Fibroblast of skin of right biceps (primary cell): ENCODE results near the gene SLC7A14.

Experiments used
- DNase-seq: peaks from one replicate; pipeline ENCODE4 v3.0.0-alpha.2; 2013

The SLC7A14 gene

GRCh38 chr3:170585937-170586310 lies at the start of gene SLC7A14:
TSS of gene SLC7A14 (minus strand) at chr3:170586075. CDS start at chr3:170526936, 59,139 bp downstream.
- DNase-seq: peak; percentile 35

- DNase-seq: no peak
Measured at GRCh38 chr3:170635385-170635735, 49.5 kb upstream of the SLC7A14 start.

- DNase-seq: no peak
Measured at GRCh38 chr3:170634663-170635384, 48.9 kb upstream of the SLC7A14 start.

DNA sequence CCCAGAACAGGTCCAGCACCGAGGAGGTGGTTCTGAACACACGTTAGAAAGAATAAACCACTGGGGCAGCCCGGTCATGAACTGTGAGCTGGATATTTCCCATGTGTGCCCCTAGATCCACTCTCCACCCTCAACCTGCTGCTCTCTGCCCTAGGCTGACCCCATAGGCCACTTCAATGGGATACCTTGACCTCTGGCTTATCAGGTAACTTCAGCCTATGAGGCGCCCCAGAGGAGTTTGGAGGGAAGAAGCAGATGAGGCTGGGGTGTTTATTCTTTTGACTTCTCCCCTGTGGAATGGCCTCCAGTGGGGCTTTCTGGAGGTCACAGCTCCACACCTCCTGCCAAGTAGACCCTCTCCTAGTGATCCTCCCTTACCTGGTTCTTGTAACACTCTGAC lies 47.7 kb upstream of the SLC7A14 start:
- no peak for DNase-seq

GRCh38 chr3:170632780-170633179 lies 46.9 kb upstream of the SLC7A14 start:
- DNase-seq: peak; percentile 77

DNA sequence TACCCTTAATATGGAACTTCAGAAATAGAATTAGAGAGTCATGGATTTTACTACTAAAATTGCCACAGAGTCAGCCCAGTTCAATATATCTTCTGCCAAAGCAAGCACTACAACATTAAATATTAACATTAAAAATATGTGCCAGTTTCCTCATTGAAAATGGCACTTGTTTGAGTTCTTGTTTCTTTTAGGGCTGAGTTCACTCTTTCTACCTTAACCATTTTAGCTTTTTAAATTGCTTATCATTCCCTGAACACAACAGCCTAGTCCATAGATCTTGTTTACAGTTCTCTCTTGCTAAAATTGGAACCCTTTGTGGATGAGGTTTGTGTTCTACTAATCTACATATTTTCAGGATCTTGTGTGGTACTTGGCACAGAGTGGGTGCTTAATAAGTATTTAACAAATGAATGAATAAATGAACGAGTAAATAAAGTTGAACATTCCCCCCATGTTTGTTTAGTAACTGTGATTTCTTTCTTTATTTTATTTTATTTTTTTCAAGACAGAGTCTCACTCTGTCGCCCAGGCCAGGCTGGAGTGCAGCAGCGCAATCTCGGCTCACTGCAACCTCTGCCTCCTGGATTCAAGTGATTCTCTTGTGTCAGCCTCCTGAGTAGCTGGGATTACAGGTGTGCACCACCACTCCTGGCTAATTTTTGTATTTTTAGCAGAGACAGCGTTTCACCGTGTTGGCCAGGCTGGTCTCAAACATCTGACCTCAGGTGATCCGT lies 46.0 kb upstream of the SLC7A14 start:
- DNase-seq: no peak

GRCh38 chr3:170623524-170623923 lies 37.6 kb upstream of the SLC7A14 start:
- DNase-seq: no peak

- DNase-seq: peak; percentile 96
Measured at GRCh38 chr3:170622369-170623159, 36.7 kb upstream of the SLC7A14 start.

- DNase-seq: no peak
Measured at GRCh38 chr3:170621256-170621655, 35.4 kb upstream of the SLC7A14 start.

DNA sequence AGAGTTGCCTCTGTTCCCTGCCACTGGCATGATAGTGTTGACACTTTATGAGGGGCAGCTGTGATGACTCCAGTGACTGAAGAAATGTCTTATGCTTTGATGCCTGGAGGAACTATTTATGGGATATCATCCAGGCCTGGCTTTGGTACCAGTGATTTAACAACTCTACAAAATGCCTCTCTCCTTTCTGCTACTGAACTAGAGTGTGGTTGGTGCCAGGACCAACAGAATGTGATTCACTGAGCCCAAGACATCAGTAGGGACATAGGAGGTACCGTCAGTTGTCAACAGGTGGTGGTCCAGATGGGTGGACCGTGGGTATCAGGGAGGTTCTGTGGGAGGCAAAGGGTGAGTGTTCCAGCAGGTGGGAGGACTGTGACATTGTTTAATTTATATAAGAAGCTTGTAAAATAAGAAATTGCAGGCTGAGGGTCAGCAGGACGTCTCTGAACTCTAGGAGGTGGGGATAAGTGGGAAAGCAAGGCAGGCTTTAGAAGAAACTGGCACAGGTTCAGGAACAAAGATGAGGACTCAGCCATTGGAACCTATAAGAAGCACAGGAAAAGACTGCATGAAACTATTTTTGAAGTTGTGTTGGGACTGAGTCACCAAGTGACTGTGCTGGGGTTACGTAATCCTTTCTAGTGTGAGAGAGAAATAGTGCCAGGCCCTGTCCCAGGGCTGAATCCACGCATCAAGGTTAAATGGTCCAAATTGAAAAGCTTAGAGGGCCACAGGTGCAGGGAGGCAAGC lies 28.5 kb upstream of the SLC7A14 start:
- DNase-seq: peak; percentile 92

DNA sequence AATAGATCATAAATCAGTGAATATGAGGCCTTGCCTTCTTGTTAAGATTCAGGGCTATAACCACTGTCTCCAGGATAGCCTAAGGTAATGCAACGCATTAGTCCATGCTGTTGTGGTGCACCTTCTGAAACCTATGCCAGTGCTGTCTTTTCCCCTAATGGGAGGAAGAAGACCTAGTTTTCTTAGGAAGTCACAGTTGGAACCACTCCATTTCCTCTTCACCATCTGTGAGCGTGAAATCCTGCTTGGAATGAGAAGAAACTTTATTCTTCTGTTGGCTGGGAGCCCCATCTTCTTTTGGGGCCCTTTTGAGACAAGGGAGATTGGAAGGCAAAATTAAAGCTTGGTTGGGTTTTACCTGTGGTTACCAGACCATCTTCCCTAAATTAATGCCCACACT lies 25.9 kb upstream of the SLC7A14 start:
- no peak for DNase-seq

DNA sequence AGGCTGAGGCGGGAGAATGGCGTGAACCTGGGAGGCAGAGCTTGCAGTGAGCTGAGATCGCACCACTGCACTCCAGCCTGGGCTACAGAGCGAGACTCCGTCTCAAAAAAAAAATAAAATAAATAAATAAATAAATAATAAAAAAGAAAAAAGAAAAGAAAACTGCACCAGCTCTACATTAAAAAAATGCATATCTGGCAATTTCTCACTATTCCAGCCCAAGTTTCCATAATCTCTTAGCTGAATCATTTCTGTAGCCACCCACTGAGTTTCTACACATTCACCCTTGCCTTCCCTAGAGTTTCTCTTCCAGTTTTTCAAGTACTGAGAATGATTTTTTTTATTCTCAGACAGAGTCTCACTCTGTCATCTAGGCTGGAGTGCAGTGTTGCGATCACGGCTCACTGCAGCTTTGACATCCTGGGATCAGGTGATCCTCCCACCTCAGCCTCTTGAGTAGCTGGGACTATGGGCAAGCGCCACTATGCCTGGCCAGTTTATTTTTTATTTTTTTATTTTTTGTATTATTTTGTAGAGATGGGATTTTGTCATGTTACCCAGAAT lies 24.5 kb upstream of the SLC7A14 start:
- no peak for DNase-seq

- DNase-seq: no peak
Measured at GRCh38 chr3:170608475-170608874, 22.6 kb upstream of the SLC7A14 start.

GRCh38 chr3:170606675-170607074 lies 20.8 kb upstream of the SLC7A14 start:
- no peak for DNase-seq

GRCh38 chr3:170605490-170605889 lies 19.6 kb upstream of the SLC7A14 start:
- no peak for DNase-seq

GRCh38 chr3:170603770-170604510 lies 18.1 kb upstream of the SLC7A14 start:
- no peak for DNase-seq

DNA sequence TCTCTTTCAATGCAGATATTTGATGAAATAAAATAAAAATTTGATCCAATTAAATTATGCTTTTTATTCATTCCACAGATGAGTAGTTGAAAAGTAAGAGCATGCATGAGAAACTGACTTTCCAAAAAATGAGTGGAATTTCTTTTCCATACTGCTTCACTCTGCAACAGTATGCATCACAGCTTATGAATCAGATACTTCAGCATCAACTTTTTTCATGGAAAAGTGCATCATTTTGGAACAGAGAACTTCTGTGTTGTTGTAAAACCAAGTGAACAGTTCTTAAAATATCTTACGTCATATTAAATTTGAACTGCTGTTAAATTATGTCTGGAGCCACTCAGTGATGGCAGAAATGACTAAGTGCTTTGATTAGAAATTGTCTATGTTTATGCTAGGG lies 16.7 kb upstream of the SLC7A14 start:
- peak; percentile 42 for DNase-seq

- DNase-seq: no peak
Measured at GRCh38 chr3:170600005-170600624, 14.2 kb upstream of the SLC7A14 start.

DNA sequence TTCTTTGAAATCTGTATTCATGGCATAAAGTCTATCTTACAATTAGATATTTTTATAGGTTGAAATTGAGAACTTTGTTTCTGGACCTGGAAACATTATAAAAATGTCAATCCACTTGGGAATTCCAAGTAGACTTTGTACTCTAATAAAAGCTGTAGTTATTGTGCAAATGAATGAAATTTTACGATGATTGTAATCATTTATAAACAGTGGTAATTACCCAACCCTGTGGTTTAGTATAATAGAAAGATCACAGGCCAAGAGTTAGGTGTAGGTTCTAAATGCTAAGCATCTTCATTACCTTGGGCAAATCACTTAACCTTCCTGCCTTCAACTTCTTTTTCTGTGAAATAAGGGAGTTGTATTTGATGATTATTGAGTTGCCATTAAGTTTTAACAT lies 13.2 kb upstream of the SLC7A14 start:
- no peak for DNase-seq

GRCh38 chr3:170598091-170598502 lies 12.2 kb upstream of the SLC7A14 start:
- no peak for DNase-seq

- no peak for DNase-seq
Measured at GRCh38 chr3:170594528-170594927, 8.7 kb upstream of the SLC7A14 start.
